SK-N-MC (cell line): ENCODE data around the gene ASXL3.

ENCODE experiments used
- EZH2 ChIP-seq: fragments of 200-600 bp; sonication (generic); IDR thresholded peaks from one replicate; pipeline ENCODE4 v1.6.1; 2017; ENCODE audit warnings: antibody characterized with exemption
- POLR2AphosphoS5 ChIP-seq: IDR thresholded peaks from 2 replicates; pipeline ENCODE4 v1.6.1; 2012; ENCODE audit warnings: mild to moderate bottlenecking, low read depth, low read length, borderline replicate concordance

- TF ChIP-seq POLR2AphosphoS5, result no peak
- no peak for TF ChIP-seq EZH2
Observed at GRCh38 chr18:33699372-33699771, 121.4 kb downstream of the ASXL3 start.
